GM21528 (cell line): ENCODE measurements around the gene TLCD3B.
"Not testable (repeated sequence)": the region's sequence is repeated elsewhere in the genome, so short reads cannot be mapped to it uniquely, and the experiment has no call there.

Experiments used
- ATAC-seq: cut with Tn5 transposase; IDR thresholded peaks from one replicate; pipeline ENCODE4 v1.9.1; 2021; ENCODE audit warnings: mild to moderate bottlenecking, moderate library complexity; ENCODE audit not compliant: unreplicated experiment, low FRiP score

The TLCD3B gene

DNA sequence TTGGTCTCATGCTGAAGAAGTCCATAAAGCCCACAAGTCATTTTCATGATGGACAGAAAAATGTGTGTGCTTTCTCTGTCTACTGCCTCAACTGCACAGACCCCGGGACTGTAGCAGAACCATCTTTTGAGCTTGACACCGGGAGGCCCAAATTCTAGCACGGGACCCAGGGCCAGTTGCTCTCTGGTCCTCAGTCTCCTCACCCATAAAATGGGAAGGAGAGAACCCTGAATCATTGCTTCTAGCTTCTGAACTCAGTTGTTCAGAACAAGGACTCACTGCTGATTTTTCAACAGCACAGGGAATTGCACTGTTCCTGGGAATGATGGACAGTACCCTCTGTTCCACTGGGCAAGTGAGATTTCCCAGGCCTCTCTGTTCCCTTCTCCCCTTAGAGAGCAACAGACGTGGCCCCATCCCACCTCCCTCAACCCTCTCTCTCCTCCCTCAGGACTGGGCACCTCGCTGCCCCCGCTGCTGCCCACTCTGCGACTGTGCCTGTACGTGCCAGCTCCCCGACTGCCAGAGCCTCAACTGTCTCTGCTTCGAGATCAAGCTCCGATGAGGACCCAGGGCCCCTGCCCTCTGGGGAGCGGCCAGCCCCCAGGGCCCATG lies 32.3 kb upstream of the TLCD3B start:
- ATAC-seq: no peak

DNA sequence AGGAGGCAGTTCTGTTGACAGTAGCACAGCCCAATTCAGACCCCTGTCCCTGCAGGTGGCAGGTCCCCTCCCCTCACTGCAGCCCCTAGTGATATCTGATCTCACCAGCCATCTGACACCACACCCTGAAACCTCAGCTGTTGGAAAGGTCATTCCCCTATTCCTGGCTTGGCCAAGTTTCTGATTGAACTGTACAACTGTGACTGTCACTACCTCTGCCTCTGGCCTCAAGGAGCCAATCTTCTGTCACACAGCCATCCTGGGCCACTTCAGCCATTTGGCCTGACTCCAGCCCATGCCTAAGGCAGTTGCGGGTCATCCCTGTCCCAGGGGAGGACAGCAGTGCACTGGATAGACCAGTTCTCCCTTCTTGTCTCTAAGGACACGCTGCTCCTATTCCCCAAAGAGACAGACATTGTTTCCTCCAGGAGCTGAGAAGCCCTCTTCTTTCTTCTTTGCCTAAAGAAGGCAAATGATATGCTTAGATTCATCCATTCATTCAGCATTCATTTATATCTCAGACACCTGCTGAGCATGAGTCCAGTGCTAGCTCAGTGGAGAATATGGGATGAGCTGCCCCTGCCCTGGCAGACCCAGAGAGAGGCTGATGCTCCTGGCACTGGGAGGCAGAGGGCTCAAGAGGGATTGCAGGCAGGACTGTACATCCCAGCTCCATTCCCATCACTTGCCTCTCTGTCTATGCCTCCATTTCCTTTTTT lies 29.9 kb upstream of the TLCD3B start:
- no peak for ATAC-seq

DNA sequence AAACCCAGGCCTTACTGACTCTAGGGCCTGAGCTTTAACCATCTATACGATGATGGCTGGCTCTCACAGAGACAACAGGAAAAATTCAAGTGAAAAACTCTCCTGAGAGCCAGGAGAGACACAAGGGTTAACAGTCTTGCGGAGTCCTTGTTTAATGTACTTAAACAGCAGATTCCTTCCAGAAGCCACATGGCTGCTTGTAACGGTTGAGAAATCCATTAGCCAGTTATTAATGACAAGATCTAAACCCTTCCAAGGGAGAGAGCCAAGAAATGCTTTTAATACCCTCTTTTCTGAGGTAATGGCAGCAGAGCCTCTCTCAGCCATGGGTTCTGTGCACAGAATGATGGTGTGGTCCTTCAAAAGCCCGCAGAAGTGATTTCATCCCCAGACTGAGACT lies 29.3 kb upstream of the TLCD3B start:
- ATAC-seq: no peak

DNA sequence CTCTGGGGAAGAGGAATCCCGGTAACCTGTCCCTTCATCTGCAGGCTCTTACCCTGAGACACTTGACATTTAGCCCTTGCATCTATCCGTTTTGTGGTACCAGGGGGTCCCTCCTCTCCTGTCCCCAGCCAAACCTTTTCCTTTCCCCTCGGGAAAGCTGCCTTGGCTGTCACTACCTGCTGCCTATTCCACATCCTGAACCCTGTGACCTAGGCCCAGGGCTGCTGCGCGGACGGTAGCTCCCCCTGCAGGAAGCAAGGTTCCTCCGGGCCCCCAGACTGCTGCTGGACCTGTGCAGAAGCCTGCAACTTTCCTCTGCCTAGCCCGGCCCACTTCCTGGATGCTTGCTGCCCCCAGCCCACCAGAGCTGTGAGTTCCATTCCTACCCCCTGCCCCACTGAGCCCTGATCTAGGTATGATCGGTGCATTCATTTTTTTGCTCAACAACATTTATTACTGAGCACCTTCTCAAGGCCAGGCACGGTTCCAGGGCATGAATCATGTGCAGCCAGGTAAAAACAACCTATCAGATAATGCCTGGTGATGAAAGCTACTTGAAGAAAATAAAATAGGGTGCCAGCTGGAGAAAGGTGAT lies 24.0 kb upstream of the TLCD3B start:
- ATAC-seq: no peak

DNA sequence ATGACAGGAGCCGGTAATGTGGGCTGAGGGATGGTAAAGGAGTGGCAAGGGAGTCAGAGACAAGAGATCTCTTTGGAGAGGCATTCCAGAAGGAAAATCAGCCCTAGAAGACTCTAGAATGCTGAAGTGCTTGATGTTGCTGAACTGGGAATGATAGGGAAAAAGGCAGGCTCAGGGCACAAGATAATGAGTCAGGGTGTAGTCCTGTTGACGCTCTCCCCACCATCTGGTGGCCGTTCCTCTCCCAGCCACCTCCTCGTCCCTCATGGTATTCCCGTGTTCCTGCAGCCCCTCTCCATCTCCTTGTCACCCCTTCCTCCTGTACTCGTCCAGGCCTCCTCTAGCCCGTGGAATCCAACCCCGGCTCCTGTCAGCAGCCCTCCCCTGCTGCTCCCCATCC lies 23.4 kb upstream of the TLCD3B start:
- ATAC-seq: no peak

DNA sequence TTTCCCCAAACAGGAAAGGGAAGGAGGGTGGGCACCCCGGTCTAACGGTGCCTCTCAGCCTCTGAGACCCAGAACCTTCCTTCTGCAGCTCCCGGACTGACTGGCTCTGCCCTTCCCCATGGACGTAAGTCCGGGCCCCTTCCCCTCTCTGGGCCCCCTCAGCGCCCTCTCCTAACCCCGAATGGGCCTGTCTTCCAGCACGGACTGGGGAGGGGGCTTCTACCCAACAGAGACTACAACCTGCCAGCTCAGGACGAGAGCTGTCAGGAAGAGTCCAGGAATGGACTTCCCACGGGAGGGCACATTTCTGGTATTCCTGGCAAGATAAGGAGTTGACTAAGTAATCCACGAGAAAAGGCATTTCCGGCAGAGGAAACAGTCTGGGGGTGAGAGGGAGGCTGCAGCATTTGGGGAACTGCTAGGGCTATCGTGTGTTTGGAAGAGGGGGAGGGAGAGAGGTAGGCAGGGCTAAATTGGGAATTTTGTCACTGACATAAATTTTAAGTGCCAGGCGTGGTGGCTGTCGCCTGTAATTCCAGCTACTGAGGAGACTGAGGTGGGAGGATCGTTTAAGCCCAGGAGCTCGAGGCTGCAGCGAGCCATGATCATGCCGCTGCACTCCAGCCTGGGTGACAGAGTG lies 22.4 kb upstream of the TLCD3B start:
- ATAC-seq: no peak

DNA sequence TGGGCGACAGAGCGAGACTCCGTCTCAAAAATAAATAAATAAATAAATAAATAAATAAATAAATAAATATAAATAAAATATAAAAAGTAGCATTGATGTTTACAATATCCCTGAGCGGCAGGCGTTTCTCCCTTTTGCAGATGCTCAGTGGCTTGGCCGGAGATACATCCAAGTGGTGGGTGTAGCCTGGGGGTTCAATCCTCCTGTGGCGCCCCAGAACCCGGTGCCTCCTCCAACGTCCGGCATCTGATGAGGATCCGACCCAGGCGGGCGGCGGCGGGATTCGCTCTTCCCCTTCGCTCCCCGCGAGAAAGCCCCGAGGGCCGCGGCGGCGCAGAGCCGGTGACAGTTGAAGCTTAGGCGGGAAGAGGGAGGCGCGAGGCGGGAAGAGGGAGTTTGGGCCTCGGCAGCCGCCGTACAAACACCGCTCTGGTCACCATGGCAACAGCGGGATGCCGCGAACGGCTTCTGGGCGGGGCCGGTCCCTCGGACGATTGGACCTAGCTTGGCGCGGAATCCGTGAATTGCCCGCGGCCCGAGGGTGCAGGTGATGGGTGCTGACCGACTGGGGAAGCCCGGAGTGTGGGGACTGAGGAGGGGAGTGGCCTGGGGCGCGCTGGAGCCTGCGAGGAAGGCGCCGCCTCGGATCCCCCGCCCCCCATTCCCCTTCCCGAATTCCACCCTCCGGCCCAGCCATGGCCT lies 21.8 kb upstream of the TLCD3B start:
- no peak for ATAC-seq

DNA sequence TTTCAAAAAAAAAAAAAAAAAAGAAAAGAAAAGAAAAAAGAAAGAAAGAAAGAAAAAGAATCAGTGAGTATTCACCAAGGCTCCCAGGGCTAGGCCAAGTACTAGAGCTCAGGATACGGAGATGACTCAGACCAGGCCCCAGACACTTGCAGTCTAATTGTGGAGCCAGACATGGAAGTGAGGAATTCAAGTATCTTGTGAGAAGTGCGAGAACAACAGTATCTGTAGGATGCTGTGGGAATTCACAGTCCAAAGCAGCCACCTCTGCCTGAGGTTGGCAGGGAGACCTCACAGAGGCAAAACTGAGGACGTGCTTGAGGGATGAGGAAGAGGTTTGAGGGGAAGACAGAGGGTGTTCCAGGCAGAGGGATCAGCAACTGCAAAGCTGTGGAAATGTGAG lies 20.4 kb upstream of the TLCD3B start:
- no peak for ATAC-seq

DNA sequence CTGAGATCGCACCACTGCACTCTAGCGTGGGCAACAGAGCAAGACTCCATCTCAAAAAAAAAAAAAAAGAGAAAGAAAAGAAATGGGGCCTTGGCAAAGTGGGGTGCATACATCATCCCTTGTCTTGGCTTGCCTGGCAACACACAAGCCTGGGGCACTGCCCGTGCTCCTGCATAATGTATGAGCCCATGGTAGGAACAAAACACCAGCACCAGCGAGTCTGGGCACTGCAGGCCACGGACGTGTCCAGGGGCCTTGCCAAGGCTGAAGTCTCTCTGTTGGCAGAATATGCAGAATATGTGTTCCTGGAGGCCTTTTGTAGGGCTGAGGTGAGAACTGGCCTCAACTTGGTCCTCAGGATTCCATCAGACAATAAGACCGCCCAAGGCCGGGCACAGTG lies 18.8 kb upstream of the TLCD3B start:
- ATAC-seq: no peak

DNA sequence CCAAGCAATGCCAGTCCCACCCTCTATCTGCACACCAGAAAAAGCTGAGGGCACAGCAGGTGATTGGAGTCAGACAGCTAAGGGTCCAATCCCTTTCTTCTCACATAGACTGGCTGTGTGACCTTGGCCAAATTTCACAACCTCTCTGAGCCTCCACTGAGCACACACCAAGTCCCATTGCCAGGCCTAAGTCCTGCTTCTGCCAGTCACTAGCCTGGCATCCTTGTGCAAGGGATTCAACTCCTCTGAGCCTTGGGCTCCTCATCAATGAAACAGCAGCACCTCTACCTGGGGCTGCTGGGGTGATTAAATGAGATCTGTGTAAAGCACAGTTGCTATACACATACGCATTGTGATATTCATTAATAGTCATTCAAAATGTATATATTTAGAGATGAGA lies 15.5 kb upstream of the TLCD3B start:
- no peak for ATAC-seq

DNA sequence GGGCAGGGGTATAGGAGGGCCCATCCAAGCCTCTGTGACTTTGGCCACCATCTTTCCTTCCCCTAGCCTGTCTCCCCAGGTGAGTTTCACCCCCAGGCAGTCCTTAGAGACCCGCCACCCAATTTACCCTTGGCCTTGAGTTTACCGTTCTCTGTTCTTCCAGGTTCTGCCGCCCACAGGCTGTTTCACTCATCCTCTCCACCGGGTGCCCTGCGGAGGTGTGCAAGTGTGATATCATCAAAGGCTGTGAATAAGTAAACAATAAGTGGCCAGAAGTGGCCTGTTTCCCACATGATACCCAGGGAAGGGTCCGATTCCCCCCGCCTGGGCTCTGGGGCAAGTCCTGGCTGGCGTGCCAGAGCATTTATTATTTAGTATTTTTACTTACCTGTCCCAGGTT lies 15.1 kb upstream of the TLCD3B start:
- no peak for ATAC-seq

DNA sequence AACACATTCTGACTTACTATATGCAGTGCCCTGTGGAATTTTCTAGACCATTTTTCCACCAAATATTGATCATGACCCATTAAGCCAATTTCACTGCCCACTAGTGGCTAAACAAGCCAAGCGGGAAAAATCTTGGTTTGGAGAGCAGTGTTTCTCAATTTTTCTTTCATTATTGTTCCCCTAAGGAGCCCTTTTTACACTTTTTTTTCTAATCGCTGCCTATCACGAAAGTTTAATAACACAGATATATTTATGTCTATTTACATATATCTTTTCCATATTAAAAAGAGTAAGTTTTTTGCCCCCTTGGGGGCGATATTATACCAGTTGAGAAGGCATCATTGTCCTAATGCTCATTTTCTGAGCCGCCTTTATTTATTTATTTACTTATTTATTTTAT lies 10.8 kb upstream of the TLCD3B start:
- ATAC-seq: no peak

DNA sequence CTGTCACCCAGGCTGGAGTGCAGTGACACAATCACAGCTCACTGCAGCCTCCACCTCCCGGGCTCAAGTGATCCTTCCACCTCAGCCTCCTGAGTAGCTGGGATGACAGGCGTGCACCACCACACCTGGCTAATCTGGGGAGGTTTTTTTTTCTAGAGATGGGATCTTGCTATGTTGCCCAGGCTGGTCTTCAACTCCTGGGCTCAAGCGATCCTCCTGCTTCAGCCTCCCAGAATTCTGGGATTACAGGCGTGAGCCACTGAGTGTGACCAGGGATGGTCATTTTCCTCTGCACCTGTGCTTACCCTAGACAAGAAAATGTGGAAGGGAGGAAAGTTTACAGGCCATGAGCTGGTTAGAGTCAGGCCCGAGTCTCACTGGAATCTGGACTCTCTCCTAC lies 9.6 kb upstream of the TLCD3B start:
- ATAC-seq: not testable (repeated sequence)

DNA sequence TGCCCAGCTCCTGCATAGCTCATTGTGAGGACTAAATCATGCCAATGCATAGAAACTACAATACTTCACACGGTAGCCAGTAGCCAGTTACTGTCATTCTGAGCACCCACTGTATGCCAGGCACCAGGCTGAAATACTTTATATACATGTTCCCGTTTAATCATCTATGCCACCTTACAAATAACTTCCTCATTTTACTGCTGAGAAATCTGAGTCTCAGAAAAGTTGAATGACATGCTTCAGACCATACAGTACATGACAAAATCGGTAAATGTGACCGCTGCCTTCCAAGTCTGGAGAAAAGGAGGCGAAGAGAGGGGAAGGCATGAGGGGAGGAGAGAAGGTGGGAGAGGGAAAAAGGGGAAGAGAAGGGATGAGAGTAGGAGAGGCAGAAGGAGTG lies 9.2 kb upstream of the TLCD3B start:
- no peak for ATAC-seq

DNA sequence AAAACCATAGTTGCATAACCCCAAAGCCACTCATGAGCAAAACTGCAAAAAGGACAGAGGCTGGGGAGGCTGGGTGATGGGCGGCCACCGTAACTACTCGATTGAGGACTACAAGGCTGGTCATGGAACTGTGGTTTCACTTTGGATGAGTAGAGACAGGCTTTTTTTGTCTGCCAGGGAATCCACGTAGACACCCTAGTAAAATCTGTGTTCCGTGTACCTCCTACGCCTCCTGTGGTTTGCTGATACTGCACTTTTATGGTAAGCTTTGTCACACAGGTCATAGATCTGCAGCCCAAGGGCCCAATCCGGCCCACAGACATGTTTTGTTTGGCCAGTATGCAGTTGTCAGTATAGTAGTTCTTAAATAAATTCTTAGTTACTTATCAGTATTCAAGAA lies 2.2 kb upstream of the TLCD3B start:
- ATAC-seq: no peak

DNA sequence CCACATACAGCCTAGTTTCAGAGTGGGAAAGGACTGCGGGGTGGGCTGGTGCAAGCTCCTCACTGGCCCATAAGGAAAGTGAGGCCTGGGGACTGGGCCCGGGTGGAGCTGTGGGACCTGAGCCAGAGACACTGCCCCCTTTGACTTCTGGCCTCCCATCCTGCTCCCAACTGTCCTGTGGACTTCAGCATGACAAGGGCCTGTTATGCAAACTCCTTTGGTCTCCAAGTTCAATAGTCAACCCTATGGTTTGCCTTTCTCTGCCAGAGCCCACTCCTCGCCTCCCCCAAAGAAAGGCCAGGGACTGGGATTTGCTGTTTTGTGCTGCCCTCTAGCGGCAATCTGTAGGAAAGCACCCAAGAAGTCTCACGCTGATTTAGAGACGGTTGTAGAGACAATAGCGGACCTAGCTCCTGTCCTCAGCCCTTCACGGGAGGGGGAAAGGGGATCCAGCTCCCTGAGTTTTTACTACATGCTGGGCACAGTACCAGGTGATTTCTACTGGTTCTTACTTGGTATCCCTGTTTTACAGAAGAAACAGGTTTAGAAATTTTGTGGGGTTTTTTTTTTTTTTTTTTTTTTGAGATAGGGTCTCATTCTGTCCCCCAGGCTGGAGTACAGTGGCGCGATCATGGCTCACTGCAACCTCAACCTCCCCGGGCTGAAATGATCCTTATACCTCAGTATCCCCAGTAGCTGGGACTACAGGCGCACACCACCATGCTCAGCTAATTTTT lies 1.2 kb upstream of the TLCD3B start:
- ATAC-seq: no peak

DNA sequence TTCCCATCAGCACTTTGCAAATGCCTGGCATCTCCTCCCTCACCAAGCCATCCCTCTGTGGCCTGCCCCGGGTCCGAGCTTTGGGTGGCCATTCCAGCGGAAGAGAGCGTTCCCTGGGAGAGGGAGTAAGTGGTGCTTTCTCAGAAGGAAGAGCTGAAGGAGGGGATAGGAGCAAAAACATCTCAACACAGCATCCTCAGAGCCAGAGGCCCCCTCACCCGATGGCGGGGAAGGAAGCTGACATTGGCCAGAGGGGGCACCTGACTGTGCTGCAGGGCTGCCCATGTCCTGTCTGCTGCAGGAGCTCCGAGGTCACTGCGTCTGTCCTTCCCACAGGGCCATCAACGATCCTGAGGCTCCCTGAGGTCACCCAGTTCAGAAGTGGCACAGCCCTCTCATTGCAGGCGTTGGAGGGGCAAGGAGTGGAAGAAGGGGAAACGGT lies 427 bp upstream of the TLCD3B start:
- ATAC-seq: no peak

DNA sequence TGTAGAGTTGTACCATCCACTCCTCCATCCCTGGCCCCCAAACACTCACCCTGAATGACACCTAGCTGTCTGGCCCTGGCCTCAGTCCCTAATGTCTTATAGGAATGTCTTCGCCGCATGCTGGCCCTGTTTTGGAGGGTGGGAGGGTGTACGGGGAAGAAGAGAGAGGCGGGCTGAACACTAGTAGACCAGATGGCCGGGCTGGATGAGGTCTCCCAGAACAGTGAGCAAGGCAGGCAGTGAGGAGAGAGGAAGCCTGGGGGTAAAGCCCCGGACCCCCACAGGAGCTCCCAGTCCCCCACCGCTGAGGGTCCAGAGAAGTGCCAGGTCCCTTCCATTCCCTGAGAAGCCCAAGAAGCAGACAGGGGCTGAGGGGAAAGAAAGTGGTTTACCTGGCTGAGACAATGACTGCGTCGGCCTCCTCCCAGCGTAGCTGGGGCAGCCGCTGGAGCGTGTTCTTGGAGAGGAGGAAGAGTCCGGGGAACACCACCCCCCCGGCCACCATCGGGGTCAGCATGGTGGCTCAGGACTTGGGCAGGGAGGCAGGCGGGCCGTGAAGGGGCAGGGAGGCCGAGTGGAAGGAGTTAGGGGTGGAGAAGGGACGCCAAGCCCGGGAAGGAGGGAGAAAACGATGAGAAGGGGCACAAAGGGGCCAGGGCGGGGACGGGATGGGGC lies 923 bp downstream of the TLCD3B start:
- ATAC-seq: no peak

DNA sequence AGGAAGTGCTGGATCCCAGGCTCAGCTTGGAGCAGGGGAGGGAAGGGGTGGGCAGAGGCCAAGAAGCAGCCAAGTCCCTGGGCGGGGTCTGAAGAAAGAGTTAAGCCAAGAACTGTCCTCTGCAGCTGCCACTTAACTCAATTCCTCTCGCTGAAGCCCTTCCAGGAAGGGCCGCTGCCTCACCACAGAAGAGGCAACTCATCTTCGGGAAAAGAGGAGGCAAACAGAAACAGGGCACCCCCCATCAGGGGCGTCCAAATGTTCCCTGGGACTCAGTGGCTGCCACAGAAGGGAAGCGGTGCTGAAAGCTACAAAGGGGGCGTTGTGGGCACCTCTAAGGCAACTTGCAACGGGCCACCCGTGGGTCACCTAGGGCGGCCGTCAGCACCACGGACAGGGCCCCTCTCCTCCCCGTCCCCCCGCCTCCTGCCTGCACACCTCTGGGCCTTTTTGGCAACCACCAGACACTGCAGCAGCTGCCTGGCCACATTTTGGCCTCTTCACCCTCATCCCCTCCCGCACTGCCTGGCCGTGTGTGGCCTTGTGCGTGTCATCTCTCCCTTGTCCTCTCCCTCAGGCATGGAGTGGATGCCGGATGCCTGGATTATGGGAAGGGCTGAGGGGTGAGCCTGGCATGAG lies 2.5 kb downstream of the TLCD3B start:
- ATAC-seq: no peak
